Activated naive CD4-positive, alpha-beta T cell treated with anti-CD3 and anti-CD28 coated beads, Interleukin-2, amount 50 U/mL, for 16 hours (primary cell): Measurements from ENCODE around the gene MACC1.
"Not testable (repeated sequence)": the region's sequence is repeated elsewhere in the genome, so short reads cannot be mapped to it uniquely, and the experiment has no call there.

ENCODE experiments used
- DNase-seq: peaks from one replicate; pipeline ENCODE4 v3.0.0-alpha.2; 2020

The MACC1 gene

DNA sequence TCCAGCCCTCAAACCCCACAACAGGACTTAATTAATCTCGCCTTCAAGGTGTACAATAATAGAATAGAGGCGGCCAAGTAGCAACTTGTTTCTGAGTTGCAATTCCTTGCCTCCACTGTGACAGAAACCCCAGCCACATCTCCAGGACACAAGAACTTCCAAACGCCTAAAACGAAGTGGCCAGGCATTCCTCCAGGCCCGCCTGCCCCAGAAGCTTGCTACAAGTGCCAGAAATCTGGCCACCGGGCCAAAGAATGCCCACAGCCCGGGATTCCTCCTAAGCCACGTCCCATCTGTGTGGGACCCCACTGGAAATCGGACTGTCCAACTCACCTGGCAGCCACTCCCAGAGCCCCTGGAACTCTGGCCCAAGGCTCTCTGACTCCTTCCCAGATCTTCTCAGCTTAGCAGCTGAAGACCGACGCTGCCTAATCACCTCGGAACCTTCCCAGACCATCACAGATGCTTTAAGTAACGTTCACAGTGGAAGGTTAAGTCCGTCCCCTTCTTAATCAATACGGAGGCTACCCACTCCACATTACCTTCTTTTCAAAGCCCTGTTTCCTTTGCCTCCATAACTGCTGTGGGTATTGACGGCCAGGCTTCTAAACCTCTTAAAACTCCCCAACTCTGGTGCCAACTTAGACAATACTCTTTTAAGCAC is 94.4 kb downstream of the MACC1 start:
- DNase-seq, result not testable (repeated sequence)

GRCh38 chr7:20122073-20122472 is 95.1 kb downstream of the MACC1 start:
- no peak for DNase-seq

DNA sequence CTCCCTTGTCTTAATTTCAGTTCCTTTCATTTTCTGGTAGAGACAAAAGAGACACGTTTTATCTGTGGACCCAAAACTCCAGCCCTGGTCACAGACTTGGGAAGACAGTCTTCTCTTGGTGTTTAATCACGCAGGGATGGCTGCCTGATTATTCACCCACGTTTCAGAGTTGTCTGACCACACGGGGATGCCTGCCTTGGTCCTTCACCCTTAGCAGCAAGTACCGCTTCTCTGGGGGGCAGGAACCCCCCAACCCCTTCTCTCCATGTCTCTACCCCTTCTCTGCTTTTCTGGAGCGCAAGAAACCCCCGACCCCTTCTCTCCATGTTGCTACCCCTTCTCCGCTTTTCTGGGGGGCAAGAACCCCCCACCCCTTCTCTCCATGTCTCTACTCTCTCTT is 95.8 kb downstream of the MACC1 start:
- DNase-seq, result no peak

GRCh38 chr7:20120611-20121168 is 96.5 kb downstream of the MACC1 start:
- not testable (repeated sequence) for DNase-seq

GRCh38 chr7:20116869-20117268 is 100.3 kb downstream of the MACC1 start:
- DNase-seq, result no peak

DNA sequence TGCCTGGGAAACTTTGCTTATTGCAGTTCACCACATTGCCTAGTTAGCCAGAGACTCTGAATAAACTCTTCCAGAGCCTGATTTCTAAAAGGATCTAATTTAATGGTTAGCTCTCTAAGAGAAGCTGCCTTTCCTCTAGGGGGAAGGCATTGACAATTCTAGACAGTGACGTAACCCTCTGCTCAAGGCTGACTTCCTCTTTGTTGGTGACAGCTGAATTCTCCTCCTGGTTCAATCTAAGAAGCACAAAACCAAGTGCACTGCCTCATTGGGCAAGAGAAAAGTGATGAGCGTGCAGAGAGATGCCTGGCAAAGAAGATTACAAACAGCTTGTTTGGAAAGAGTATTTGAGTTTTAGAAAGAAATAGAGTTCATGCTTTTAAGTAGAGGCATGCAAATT is 102.7 kb downstream of the MACC1 start:
- DNase-seq, result no peak

DNA sequence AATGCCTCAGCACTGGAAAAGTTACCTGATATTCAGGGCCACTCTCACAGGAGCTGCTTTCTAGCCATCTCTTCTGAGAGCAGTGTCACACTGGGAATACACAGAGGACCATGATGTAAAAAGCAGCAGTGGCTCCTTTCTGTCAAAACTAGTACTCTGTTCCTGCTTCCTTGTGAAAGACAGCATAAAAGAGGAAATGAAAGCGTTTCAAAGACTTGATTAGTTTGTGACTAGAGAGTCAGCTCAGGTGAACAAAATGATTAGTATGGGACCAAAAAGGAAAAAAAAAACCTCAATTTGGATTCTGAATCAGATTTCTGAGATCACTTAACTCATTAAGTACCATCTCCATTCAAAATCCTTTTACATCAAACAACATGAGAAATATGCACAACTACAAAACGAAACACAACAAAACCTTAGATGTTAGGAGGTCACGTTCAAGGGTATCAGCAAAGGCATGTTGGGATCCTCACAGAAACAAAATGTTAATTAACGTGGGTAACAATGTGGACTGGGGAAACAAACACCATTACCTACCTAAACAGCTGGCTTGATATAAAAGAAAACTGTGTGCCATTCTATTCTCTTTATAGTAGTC is 103.7 kb downstream of the MACC1 start:
- DNase-seq, result no peak

DNA sequence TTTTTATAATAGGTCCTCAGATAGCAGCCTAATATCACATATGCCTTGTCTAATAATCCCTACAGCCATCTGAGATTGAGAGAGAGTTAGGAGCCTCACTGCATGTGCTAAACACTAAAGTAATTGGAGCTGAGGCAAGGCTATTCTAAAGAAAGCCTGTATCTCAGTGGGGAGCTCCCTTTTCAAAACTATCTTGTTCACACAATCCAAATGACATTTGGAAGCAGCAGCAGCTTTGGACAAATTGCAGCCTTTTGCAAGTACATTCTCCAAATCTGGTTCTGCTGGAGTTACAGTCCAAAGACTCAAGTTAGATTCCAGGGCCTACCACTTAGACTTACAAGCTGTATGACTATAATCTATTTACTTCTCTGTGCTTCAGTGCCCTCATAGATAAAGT is 104.5 kb downstream of the MACC1 start:
- no peak for DNase-seq

- no peak for DNase-seq
Measured at GRCh38 chr7:20111821-20112542, 105.2 kb downstream of the MACC1 start.

GRCh38 chr7:20107582-20107981 is 109.6 kb downstream of the MACC1 start:
- no peak for DNase-seq

GRCh38 chr7:20104696-20105095 is 112.5 kb downstream of the MACC1 start:
- no peak for DNase-seq

GRCh38 chr7:20102982-20103381 is 114.2 kb downstream of the MACC1 start:
- no peak for DNase-seq

GRCh38 chr7:20095862-20096261 is 121.3 kb downstream of the MACC1 start:
- no peak for DNase-seq

DNA sequence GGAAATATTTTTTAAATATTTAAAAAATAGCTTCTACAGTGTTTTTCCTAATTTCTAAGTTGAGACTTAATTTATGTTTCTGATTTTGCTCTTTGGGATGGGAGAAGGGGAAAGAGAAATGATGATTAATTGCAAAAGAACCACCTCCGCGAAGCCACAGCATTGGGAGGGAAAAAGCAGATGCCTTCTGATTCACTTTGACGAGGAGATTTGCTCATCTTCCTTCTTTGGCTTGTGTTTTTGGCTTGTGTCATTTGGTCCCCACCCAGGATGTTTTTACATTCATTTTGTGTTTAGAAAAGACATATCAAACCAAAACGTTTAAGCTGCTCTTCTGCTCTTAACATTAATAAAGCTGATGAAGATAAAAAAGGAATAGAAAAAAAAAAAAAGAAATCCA is 121.7 kb downstream of the MACC1 start:
- no peak for DNase-seq

DNA sequence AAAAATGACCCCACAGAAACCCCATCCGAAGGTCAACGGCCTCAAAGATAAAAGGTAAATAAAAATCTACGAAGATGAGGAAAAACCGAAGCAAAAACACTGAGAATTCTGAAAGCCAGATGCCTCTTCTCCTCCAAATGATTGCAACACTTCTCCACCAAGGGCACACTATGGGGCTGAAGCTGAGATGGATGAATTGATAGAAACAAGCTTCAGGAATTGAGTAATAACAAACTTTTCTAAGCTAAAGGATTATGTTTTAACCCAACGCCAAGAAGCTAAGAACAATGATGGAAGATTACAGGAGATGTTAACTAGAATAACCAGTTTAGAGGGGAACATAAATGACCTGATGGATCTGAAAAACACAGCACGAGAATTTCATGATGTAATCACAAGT is 127.8 kb downstream of the MACC1 start:
- no peak for DNase-seq

DNA sequence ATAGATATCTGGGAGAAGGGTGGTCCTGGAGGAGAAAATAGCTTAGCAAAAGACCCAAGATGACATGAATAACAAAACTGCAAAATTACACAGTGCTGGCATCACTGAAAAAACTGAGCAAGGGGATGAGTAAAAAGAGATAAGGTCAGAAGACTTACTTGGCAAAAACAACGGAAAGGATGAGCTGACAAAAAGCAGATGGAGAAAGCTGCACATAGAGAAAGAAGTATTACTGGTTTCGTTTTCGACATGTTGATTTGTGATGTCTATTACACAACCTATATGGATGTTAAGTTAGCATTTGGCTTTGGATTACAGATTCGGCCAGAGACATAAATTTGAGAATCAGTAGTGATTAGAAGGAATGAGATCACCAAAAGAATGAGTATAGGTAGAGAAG is 132.1 kb downstream of the MACC1 start:
- DNase-seq, result no peak
